D721Med (cell line): ENCODE measurements around the gene FOXR1.

Experiments
- DNase-seq: peaks from one replicate; pipeline ENCODE4 v3.0.0; 2011; ENCODE audit warnings: low spot score; ENCODE audit not compliant: insufficient read length
- FAIRE-seq: peaks from 2 replicates; lab custom pipeline; 2011; peaks lifted over from hg19 to GRCh38; lab: Jason Lieb, UNC
- CTCF ChIP-seq: IDR thresholded peaks from 2 replicates; pipeline ENCODE4 v1.5.1; 2012; ENCODE audit warnings: mild to moderate bottlenecking, control low read depth; ENCODE audit not compliant: insufficient read depth; ENCODE audit errors: missing control alignments

FOXR1 gene

GRCh38 chr11:118933486-118933885 is 38.1 kb upstream of the FOXR1 start:
- FAIRE-seq (no peak), DNase-seq (no peak)
- no peak for TF ChIP-seq CTCF

- TF ChIP-seq CTCF: no peak
- FAIRE-seq (no peak), DNase-seq (no peak)
These were observed 36.2 kb upstream of the FOXR1 start for GRCh38 chr11:118935376-118935775.

GRCh38 chr11:118938491-118939403 is 32.8 kb upstream of the FOXR1 start:
- DNase-seq: no peak
- TF ChIP-seq CTCF: no peak
- no peak for FAIRE-seq

- DNase-seq (no peak), FAIRE-seq (no peak)
- TF ChIP-seq CTCF: no peak
These were observed 32.1 kb upstream of the FOXR1 start for GRCh38 chr11:118939404-118939915.

GRCh38 chr11:118939953-118940598 is 31.5 kb upstream of the FOXR1 start:
- TF ChIP-seq CTCF: no peak
- FAIRE-seq: no peak
- DNase-seq: no peak

- DNase-seq (no peak), FAIRE-seq (no peak)
- no peak for TF ChIP-seq CTCF
These were observed 24.5 kb upstream of the FOXR1 start for GRCh38 chr11:118947091-118947490.
